Caco-2 (cell line): ENCODE results near the gene ETV2. TPM values are rescaled to one million over a fixed set of nuclear protein-coding genes. Genes with fewer than 3 reads are reported as not detected.

Source experiments
- BruUV-seq: library from RNA; stranded (reverse); fragments of 400-500 nt; replicated peaks from 2 replicates; lab custom pipeline; 2021; lab: Mats Ljungman, UMichigan
- CTCF ChIA-PET: fragments of 300-600 bp; sonication (Branson Sonifier 250); formaldehyde crosslinking; loops from one replicate; lab custom pipeline; 2022; ENCODE audit warnings: antibody characterized with exemption; lab: Charles Lee
- POLR2A ChIA-PET: fragments of 300-600 bp; sonication (Branson Sonifier 250); formaldehyde crosslinking; loops from one replicate; lab custom pipeline; 2022; ENCODE audit warnings: antibody characterized with exemption; lab: Charles Lee
- DNase-seq, 2 experiments: peaks; one replicate each; pipeline versions ENCODE4 v3.0.0 to v3.0.0-alpha.2; 2020 to 2022
- H3K27me3 ChIP-seq: replicated peaks from 2 replicates; pipeline ENCODE4 v1.6.0; 2011; ENCODE audit warnings: low read length; ENCODE audit not compliant: control insufficient read depth, insufficient read depth
- H3K36me3 ChIP-seq: 2 replicates; pipeline ENCODE4 v1.5.1; 2011; ENCODE audit warnings: low read length; ENCODE audit not compliant: control insufficient read depth, insufficient read depth
- H3K4me1 ChIP-seq: fragments of 250-450 bp; sonication (Bioruptor Pico); 2 replicates; pipeline ENCODE4 v1.5.1; 2020; ENCODE audit warnings: mild to moderate bottlenecking
- H3K4me3 ChIP-seq: 2 replicates; pipeline ENCODE4 v1.5.1; 2011; ENCODE audit warnings: low read depth, mild to moderate bottlenecking, control low read depth, low read length
- H3K9me3 ChIP-seq: fragments of 250-450 bp; sonication (Bioruptor Pico); 2 replicates; pipeline ENCODE4 v1.5.1; 2020; ENCODE audit warnings: mild to moderate bottlenecking, moderate library complexity
- H3K27ac Mint-ChIP-seq: one replicate; pipeline ENCODE4 v1.8.0; 2022; ENCODE audit warnings: mixed read lengths; ENCODE audit not compliant: unreplicated experiment
- H3K27me3 Mint-ChIP-seq: one replicate; pipeline ENCODE4 v1.8.0; 2022; ENCODE audit warnings: mixed read lengths; ENCODE audit not compliant: insufficient read depth, unreplicated experiment
- H3K36me3 Mint-ChIP-seq: one replicate; pipeline ENCODE4 v1.8.0; 2022; ENCODE audit warnings: mild to moderate bottlenecking, mixed read lengths; ENCODE audit not compliant: insufficient read depth, unreplicated experiment
- H3K4me1 Mint-ChIP-seq: one replicate; pipeline ENCODE4 v1.8.0; 2022; ENCODE audit warnings: low read depth, mixed read lengths; ENCODE audit not compliant: unreplicated experiment
- H3K4me3 Mint-ChIP-seq: one replicate; pipeline ENCODE4 v1.8.0; 2022; ENCODE audit warnings: mild to moderate bottlenecking, moderate library complexity, mixed read lengths; ENCODE audit not compliant: unreplicated experiment
- H3K9me3 Mint-ChIP-seq: one replicate; pipeline ENCODE4 v1.8.0; 2022; ENCODE audit warnings: mixed read lengths; ENCODE audit not compliant: unreplicated experiment
- intact Hi-C: fragments of 100-400 bp; cut with micrococcal nuclease; formaldehyde crosslinking; loops from one replicate; pipeline ENCODE4 v1.10.0; 2022; ENCODE audit not compliant: unreplicated experiment
- total RNA-seq: library from RNA; stranded (reverse); gene quantifications from 2 replicates; pipeline ENCODE4 v1.2.3, GENCODE V29; 2022
- TF ChIP-seq, protein P1 (sequence below), 2 experiments: fragments of 200-600 bp in 1 of 2; IDR thresholded peaks; 1 replicate in 1 of 2; 2 replicates in 1 of 2; pipeline versions ENCODE4 v1.5.1 to v1.8.0; 2011 to 2022; ENCODE audit warnings: antibody characterized with exemption in 1 of 2, control low read depth in 1 of 2, inconsistent platforms in 1 of 2, low read depth in 1 of 2, low read length in 1 of 2, mild to moderate bottlenecking in 1 of 2, moderate library complexity in 1 of 2; ENCODE audit not compliant: insufficient read depth in 1 of 2, severe bottlenecking in 1 of 2, unreplicated experiment in 1 of 2

Gene ETV2
- total RNA-seq, 1 experiment from 2014 or later = 0.77 TPM

DNA sequence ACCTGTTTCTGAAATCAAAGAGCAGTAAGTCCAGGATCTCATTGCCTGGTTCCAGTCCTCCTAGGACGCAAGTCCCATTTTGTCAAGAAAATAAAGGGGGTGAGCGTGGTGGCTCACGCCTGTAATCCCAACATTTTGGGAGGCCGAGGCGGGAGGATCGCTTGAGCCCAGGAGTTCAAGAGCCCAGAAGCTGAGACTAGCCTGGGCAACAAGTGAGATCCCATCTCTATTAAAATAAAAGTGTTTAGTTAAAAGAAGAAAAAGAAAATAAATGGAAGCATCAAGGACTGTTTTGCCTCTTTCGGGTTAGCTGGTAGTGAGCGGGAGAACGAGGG is 29.4 kb upstream of the ETV2 start:
- intact Hi-C loops = loop anchor here (1.0 to 2.0 kb wide), 2 partner anchors 16 to 33 kb away; no protein-coding TSS in a partner anchor
- Mint-ChIP-seq H3K27me3 (no peaks in the 10 kb centered on the region), H3K36me3 (peaks cover 15% of the 10 kb centered on the region), H3K4me1 (peaks cover 9% of the 10 kb centered on the region), H3K27ac (peak overlapping the region; percentile 93), H3K9me3 (peaks cover 12% of the 10 kb centered on the region), H3K4me3 (peak overlapping the region; percentile 89)
- peaks cover 11% of the 10 kb centered on the region for H3K9me3 ChIP-seq
- no peaks in the 10 kb centered on the region for H3K27me3 ChIP-seq
- no peak for DNase-seq
- no TSS peak for BruUV-seq
- POLR2A ChIA-PET = interaction anchor here (0.9 kb wide), 1 partner anchor 36 kb away, joined by 4 read pairs; the partner anchor contains the start of gene COX6B1
- TF ChIP-seq, protein P1, sequence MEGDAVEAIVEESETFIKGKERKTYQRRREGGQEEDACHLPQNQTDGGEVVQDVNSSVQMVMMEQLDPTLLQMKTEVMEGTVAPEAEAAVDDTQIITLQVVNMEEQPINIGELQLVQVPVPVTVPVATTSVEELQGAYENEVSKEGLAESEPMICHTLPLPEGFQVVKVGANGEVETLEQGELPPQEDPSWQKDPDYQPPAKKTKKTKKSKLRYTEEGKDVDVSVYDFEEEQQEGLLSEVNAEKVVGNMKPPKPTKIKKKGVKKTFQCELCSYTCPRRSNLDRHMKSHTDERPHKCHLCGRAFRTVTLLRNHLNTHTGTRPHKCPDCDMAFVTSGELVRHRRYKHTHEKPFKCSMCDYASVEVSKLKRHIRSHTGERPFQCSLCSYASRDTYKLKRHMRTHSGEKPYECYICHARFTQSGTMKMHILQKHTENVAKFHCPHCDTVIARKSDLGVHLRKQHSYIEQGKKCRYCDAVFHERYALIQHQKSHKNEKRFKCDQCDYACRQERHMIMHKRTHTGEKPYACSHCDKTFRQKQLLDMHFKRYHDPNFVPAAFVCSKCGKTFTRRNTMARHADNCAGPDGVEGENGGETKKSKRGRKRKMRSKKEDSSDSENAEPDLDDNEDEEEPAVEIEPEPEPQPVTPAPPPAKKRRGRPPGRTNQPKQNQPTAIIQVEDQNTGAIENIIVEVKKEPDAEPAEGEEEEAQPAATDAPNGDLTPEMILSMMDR (IDR thresholded peaks at IDR 0.05; ENCODE audit: insufficient read depth in 1 of 2, low read depth in 1 of 2, low read length in 1 of 2, severe bottlenecking in 1 of 2, unreplicated experiment in 1 of 2) = no peak
- H3K4me1 ChIP-seq = 0 out of 2 replicates have a peak, but pooled peaks cover 4% of the 10 kb centered on the region
- H3K36me3 ChIP-seq = no peaks in the 10 kb centered on the region
- peak overlapping the region; percentile 94 for H3K4me3 ChIP-seq
- CTCF ChIA-PET = interaction anchor here (0.6 to 1.0 kb wide), 2 partner anchors 10 to 102 kb away, joined by 3 to 4 read pairs; no protein-coding TSS in a partner anchor

DNA sequence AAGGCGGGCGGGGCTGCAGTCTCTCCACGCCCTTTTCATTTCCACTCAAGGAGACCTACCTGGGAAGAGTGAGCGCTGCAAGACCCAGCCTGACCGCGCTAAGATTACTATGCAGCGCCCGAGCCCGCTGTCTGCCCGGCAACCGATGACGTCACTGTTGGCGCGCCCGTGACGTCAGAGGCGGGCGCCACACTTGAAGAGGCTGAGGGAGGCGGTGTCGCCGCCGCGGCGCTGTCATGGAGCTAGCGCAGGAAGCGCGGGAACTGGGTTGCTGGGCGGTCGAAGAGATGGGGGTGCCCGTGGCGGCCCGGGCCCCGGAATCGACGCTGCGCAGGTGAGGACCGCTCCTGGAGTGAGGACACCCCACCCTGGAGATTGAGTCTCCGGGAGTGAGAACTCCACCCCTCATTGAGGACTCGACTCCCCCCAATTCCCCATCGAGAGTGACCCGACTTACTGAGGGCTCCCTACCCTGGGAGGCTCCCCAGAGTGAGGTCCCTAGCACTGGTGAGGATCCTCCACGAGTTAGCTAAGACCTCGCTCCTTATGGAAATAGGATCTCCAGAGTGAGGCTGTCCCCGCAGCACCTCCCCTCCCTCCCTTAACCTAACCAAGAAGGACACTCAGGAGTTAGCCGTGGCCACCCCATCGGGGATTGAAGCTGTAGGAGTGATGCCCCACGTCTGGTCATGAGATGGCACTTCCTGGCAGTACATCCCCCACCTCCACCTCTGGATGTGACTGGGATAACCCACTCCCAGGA is 28.8 kb upstream of the ETV2 start, which contains the start of gene HAUS5:
HAUS5 (plus strand) TSS at position 177 of the 763 bp plus-strand sequence; CDS start at position 237, 60 bp downstream.
- Histone ChIP-seq H3K4me1 (0 out of 2 replicates have a peak, but pooled peaks cover 4% of the 10 kb centered on the region), H3K4me3 (peak within 1 kb of the TSS; percentile 94), H3K27me3 (no peaks in the 10 kb centered on the region), H3K9me3 (peaks cover 6% of the 10 kb centered on the region), H3K36me3 (no peaks in the 10 kb centered on the region)
- Mint-ChIP-seq H3K4me1 (peaks cover 9% of the 10 kb centered on the region), H3K27ac (peak within 1 kb of the TSS; percentile 93), H3K27me3 (no peaks in the 10 kb centered on the region), H3K9me3 (peaks cover 12% of the 10 kb centered on the region), H3K36me3 (peaks cover 15% of the 10 kb centered on the region), H3K4me3 (peak within 1 kb of the TSS; percentile 89)
- TF ChIP-seq, protein P1 (IDR thresholded peaks at IDR 0.05; ENCODE audit: insufficient read depth in 1 of 2, low read depth in 1 of 2, low read length in 1 of 2, severe bottlenecking in 1 of 2, unreplicated experiment in 1 of 2) = no peak
- ChIA-PET CTCF (interaction anchor here (0.6 to 1.0 kb wide), 5 partner anchors 11 to 136 kb away, joined by 3 to 6 read pairs (median 3); partner anchors contain the start of genes COX6B1 and LIN37), POLR2A (interaction anchor here (0.6 kb wide), 1 partner anchor 102 kb away, joined by 4 read pairs; no protein-coding TSS in a partner anchor)
- peak; percentile 95 to 97 for DNase-seq
- BruUV-seq = no TSS peak
- intact Hi-C loops = loop anchor here (1.0 to 2.0 kb wide), 2 partner anchors 16 to 32 kb away; no protein-coding TSS in a partner anchor

DNA sequence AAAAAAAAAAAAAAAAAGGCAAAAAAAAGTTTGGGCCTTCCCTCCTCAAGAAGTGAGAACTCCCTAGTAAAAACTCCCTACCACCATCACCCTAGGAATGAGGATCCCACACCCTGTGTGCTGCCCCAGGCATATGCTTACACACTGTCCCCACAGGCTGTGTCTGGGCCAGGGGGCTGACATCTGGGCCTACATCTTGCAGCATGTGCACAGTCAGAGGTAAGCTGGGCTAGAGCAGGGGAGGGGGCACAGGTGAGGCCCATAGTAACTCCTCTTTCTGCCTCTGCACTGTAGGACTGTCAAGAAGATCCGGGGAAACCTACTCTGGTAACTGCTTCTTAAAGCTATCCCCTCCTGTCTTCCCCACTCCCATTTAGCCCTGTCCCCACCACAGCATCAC is 28.0 kb upstream of the ETV2 start:
- no peaks in the 10 kb centered on the region for H3K36me3 ChIP-seq
- Mint-ChIP-seq H3K36me3 (peaks cover 15% of the 10 kb centered on the region), H3K27me3 (no peaks in the 10 kb centered on the region), H3K4me1 (peaks cover 9% of the 10 kb centered on the region), H3K9me3 (peaks cover 4% of the 10 kb centered on the region), H3K4me3 (peak overlapping the region; percentile 89), H3K27ac (peak overlapping the region; percentile 93)
- intact Hi-C loops = loop anchor here (2.0 kb wide), 1 partner anchor 31 kb away; no protein-coding TSS in a partner anchor
- TF ChIP-seq, protein P1 (IDR thresholded peaks at IDR 0.05; ENCODE audit: insufficient read depth in 1 of 2, low read depth in 1 of 2, low read length in 1 of 2, severe bottlenecking in 1 of 2, unreplicated experiment in 1 of 2) = no peak
- H3K4me3 ChIP-seq = no peak overlapping the region; the same call in 1 of the 2 replicates
- CTCF ChIA-PET = interaction anchor here (0.7 kb wide), 2 partner anchors 60 to 135 kb away, joined by 3 to 6 read pairs; partner anchors contain the start of gene LIN37
- BruUV-seq = TSS peak; percentile 65
- DNase-seq = no peak
- H3K9me3 ChIP-seq = no peaks in the 10 kb centered on the region
- H3K27me3 ChIP-seq = no peaks in the 10 kb centered on the region
- H3K4me1 ChIP-seq = 0 out of 2 replicates have a peak, but pooled peaks cover 4% of the 10 kb centered on the region
- POLR2A ChIA-PET = interaction anchor here (0.6 kb wide), 1 partner anchor 153 kb away, joined by 3 read pairs; no protein-coding TSS in a partner anchor
